Smooth muscle cell of the brain vasculature (primary cell): ENCODE measurements around the gene OR4A15.

ENCODE experiments used
- DNase-seq: peaks from one replicate; pipeline ENCODE4 v3.0.0-alpha.2; 2012; ENCODE audit warnings: low read depth, low spot score

The OR4A15 gene

DNA sequence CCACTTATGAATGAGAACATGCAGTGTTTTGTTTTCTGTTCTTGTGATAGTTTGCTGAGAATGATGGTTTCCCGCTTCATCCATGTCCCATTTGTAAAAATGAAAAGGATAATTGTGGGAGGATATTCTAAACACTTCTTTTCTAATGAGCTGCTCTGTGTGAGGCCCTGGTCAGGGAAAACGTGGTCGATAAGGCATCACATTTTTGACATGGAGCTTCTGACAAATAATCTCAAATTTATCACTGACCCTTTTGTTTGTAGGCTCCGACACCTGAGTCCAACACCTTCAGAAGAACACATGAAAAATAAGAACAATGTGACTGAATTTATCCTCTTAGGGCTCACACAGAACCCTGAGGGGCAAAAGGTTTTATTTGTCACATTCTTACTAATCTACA is at the start of gene OR4A15:
OR4A15 (plus strand) TSS at position 301 of the 400 bp plus-strand sequence; CDS start at position 301, 0 bp downstream.
- no peak for DNase-seq

DNA sequence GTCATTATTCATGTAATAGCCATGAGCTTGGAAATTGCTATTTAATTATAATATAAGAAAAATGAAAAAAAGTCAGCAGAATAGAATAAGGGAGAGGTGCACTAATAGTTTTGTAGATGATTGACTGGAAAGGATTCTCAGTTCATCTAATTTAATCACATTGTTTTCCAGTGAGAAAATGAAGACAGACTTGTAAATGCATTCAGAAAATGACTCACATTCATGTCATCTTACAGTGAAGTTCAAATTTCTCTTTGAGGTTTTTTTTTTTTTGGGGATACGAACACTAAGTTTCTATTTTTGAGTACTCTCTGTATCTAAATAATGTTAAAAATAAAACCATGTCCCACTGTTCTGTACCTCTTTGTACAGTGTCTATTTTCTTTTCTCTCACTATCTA is 43.3 kb upstream of the OR4A15 start:
- no peak for DNase-seq

DNA sequence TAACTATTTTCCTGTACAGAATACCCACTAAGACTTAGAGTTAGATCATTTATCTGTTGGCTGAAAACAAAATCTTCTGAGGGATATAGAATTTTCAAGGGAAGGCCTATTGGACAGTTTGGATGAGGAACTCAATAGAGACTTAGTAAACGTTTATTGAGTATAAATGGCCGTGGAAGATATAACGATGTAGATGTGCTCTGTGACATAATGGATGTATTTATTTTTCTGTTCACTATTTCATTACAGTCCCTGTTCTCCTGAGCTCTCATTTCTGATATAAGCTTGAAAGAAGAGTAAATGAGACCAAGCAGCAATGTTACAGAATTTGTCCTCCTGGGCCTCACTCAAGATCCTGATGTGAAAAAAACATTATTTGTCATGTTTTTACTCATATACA is 24.9 kb upstream of the OR4A15 start, which contains the start of gene OR4A16:
OR4A16 (plus strand) TSS at position 301 of the 400 bp plus-strand sequence; CDS start at position 301, 0 bp downstream.
- no peak for DNase-seq

DNA sequence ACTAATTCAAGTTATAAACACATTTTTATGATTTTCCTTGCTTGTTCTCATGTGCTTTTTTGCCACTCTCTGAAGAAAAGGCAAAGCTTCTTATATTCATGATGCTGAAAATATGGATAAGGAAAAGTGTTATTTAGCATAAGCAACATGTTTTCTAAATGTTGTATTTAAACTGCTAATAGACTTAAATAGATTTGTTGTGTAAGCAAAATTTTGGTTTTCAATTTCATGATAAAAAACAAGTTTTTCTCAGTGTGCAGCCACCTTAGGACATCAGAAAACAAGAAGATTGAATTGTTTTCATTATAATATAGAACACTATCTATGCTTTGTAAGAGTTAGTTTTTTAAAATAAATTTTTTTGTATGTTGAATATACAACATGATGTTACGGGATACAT is 22.5 kb upstream of the OR4A15 start:
- no peak for DNase-seq

DNA sequence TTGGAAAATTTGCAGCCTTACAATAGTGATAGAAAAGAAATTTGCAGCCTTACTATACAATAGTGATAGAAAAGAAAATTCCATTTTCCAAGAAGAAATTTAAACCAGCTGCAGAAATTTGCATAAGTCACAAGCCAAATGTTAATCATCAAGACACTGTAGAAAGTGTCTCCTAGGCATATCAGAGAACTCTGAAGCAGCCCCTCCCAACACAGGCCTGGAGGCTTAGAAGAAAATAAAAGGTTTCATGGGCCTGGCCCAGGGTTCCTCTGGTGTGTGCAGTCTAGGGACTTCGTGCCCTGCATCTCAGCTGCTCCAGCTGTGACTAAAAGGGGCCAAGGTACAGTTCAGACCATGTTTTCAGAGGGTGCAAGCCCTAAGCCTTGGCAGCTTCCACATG is 18.7 kb upstream of the OR4A15 start:
- no peak for DNase-seq

DNA sequence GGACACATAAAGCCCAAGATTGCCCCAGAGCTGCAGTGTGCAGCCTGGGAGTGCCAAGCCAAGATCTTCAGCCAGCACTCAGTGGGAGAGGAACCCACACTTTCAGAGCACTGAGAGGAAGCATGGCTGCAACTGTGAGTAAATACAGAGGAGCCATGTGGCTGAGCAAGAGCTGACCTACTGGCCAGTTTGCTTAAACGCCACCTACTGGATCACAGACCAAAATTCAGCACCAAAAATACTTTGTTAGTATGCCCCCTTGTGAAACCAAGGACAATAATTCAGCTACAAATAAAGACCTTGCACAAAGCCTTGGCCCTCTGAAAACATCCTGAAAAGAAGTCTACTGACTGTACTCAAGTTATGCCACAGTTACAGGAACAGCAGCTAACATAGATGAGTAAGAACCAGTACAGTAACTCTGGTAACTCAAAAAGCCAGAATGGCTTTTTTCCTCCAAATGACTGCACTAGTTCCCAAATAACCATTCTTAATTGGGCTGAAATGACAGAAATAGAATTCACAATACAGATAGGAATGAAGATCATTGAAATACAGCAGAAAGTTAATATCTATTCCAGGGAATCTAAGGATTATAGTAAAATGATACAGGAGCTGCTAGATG is 10.1 kb upstream of the OR4A15 start:
- DNase-seq = no peak

DNA sequence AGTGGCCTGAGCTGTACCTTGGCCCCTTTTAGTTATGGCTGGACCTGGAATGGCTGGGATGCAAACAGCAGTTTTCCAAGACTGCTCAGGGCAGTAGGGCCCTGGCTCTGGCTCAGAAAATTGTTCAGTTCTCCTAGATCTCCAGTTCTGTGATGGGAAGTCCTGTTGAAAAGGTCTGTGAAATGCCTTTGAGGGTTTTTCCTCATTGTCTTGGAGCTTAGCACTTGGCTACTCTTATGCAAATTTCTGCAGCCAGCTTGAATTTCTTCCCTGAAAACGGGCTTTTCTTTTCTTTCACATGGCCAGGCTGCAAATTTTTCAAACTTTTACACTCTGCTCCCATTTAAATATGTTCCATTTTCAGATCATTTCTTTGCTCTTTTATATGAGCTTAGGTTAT is 33.2 kb downstream of the OR4A15 start:
- DNase-seq = no peak
